SK-N-SH (cell line): ENCODE measurements around the gene MACROD2.

Source experiments
- CHD2 ChIP-seq: fragments of 150-350 bp; IDR thresholded peaks from 2 replicates; pipeline ENCODE4 v1.6.1; 2018; ENCODE audit warnings: low read length; ENCODE audit not compliant: partially characterized antibody
- CTCF ChIP-seq: fragments of 200-600 bp; sonication (generic); IDR thresholded peaks from 2 replicates; pipeline ENCODE4 v1.6.1; 2017; ENCODE audit warnings: antibody characterized with exemption, mild to moderate bottlenecking, moderate library complexity
- EP300 ChIP-seq, 2 experiments: IDR thresholded peaks; 2 replicates each; pipeline versions ENCODE4 v1.4.0 to v1.6.1; 2012; ENCODE audit warnings: borderline replicate concordance in 1 of 2, low read depth in 1 of 2, low read length in 1 of 2
- FOXM1 ChIP-seq: IDR thresholded peaks from 2 replicates; pipeline ENCODE4 v1.4.0; 2012; ENCODE audit warnings: low read depth, mild to moderate bottlenecking
- JUND ChIP-seq: IDR thresholded peaks from 2 replicates; pipeline ENCODE4 v1.4.0; 2012
- MXI1 ChIP-seq: IDR thresholded peaks from 2 replicates; pipeline ENCODE4 v1.6.1; 2012; ENCODE audit warnings: mild to moderate bottlenecking, low read depth, low read length, improper control_type of control experiment
- POLR2AphosphoS5 ChIP-seq: IDR thresholded peaks from 2 replicates; pipeline ENCODE4 v1.6.1; 2012; ENCODE audit warnings: low read depth, low read length
- RCOR1 ChIP-seq: fragments of 150-350 bp; IDR thresholded peaks from 2 replicates; pipeline ENCODE4 v1.6.1; 2017; ENCODE audit warnings: antibody characterized with exemption, low read length
- RFX5 ChIP-seq: IDR thresholded peaks from 2 replicates; pipeline ENCODE4 v1.6.1; 2012; ENCODE audit warnings: mild to moderate bottlenecking, improper control_type of control experiment, low read length
- SMC3 ChIP-seq: IDR thresholded peaks from 2 replicates; pipeline ENCODE4 v1.6.1; 2012; ENCODE audit warnings: low read depth, low read length, improper control_type of control experiment
- TEAD4 ChIP-seq: IDR thresholded peaks from 2 replicates; pipeline ENCODE4 v1.4.0; 2012; ENCODE audit warnings: mild to moderate bottlenecking, borderline replicate concordance; ENCODE audit not compliant: insufficient read depth
- YY1 ChIP-seq: IDR thresholded peaks from 2 replicates; pipeline ENCODE4 v1.4.0; 2012; ENCODE audit warnings: low read depth, mild to moderate bottlenecking
- TF ChIP-seq, protein P1 (sequence below): fragments of 150-350 bp; IDR thresholded peaks from 2 replicates; pipeline ENCODE4 v1.6.1; 2017; ENCODE audit warnings: antibody characterized with exemption, low read length, low read depth, borderline replicate concordance
- TF ChIP-seq, protein P2 (sequence below): IDR thresholded peaks from 2 replicates; pipeline ENCODE4 v1.6.1; 2012; ENCODE audit warnings: mild to moderate bottlenecking, low read depth, low read length, moderate library complexity

- no peak for TF ChIP-seq CHD2
- TF ChIP-seq CTCF = no peak
- no peak for TF ChIP-seq FOXM1
- no peak for TF ChIP-seq EP300 (IDR thresholded peaks at IDR 0.05; ENCODE audit: borderline replicate concordance in 1 of 2, low read depth in 1 of 2, low read length in 1 of 2)
- TF ChIP-seq MXI1 = no peak
- TF ChIP-seq TEAD4 = no peak
- TF ChIP-seq RCOR1 = no peak
- TF ChIP-seq RFX5 = no peak
- no peak for TF ChIP-seq POLR2AphosphoS5
- no peak for TF ChIP-seq SMC3
- TF ChIP-seq, protein P1, sequence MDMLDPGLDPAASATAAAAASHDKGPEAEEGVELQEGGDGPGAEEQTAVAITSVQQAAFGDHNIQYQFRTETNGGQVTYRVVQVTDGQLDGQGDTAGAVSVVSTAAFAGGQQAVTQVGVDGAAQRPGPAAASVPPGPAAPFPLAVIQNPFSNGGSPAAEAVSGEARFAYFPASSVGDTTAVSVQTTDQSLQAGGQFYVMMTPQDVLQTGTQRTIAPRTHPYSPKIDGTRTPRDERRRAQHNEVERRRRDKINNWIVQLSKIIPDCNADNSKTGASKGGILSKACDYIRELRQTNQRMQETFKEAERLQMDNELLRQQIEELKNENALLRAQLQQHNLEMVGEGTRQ = no peak
- TF ChIP-seq JUND = no peak
- no peak for TF ChIP-seq YY1
- TF ChIP-seq, protein P2, sequence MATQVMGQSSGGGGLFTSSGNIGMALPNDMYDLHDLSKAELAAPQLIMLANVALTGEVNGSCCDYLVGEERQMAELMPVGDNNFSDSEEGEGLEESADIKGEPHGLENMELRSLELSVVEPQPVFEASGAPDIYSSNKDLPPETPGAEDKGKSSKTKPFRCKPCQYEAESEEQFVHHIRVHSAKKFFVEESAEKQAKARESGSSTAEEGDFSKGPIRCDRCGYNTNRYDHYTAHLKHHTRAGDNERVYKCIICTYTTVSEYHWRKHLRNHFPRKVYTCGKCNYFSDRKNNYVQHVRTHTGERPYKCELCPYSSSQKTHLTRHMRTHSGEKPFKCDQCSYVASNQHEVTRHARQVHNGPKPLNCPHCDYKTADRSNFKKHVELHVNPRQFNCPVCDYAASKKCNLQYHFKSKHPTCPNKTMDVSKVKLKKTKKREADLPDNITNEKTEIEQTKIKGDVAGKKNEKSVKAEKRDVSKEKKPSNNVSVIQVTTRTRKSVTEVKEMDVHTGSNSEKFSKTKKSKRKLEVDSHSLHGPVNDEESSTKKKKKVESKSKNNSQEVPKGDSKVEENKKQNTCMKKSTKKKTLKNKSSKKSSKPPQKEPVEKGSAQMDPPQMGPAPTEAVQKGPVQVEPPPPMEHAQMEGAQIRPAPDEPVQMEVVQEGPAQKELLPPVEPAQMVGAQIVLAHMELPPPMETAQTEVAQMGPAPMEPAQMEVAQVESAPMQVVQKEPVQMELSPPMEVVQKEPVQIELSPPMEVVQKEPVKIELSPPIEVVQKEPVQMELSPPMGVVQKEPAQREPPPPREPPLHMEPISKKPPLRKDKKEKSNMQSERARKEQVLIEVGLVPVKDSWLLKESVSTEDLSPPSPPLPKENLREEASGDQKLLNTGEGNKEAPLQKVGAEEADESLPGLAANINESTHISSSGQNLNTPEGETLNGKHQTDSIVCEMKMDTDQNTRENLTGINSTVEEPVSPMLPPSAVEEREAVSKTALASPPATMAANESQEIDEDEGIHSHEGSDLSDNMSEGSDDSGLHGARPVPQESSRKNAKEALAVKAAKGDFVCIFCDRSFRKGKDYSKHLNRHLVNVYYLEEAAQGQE = no peak
Measured at GRCh38 chr20:14631011-14631410, 635.7 kb downstream of the MACROD2 start.
